HG03097 (cell line): ENCODE data around the gene METTL22.

ENCODE experiments used
- ATAC-seq: cut with Tn5 transposase; IDR thresholded peaks from one replicate; pipeline ENCODE4 v1.9.1; 2021; ENCODE audit not compliant: unreplicated experiment, low FRiP score

METTL22 gene

DNA sequence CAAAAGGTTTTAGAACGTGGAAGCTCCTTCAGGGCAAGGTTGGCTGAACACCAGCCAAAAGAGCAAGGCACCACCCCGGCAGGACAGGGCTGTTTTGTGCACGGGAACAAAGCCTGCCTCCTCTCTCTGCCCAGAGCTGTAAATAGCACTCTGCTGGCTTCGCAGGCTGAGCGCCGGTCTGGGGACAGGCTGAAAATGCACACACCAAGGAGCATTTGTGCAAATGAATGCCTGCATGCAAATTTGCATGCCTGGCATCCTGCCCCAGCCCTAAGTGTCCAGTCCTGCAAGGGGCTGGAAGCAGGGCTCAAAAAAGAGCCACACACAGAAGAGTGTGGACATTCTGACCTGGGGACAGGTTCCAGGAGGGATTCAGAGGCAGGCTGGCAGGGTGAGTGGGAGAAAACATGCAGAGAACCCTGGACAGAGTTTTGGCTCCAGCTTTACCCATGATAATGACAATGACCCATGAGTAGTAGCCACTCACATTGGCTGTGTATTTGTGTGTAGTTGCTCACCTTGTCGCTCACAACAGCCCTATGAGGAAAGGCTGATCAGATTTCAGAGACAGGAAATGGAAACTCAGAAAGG is 64.6 kb downstream of the METTL22 start:
- no peak for ATAC-seq

DNA sequence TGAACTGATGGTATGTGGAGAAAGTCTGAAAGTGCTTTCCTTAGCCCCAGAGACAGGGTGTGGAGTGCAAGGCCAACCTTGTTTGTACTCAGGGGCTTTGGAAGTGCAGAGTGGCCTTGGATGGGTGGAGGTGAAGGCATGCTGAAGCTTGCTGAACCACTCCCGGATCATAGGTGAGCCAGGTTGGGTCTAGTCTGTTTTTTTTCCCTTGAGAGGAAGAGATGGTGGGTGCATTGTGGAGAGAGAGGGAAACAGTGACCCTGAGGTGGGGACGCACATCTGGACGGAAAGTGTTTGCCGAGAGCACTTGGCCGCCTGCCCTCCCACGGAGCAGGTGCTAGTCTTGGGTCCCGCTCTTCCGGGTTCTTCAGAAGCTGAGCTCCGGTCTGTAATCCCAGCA is 65.4 kb downstream of the METTL22 start:
- no peak for ATAC-seq

GRCh38 chr16:8689686-8690085 is 68.2 kb downstream of the METTL22 start:
- ATAC-seq: no peak

GRCh38 chr16:8691728-8692127 is 70.2 kb downstream of the METTL22 start:
- ATAC-seq: no peak

DNA sequence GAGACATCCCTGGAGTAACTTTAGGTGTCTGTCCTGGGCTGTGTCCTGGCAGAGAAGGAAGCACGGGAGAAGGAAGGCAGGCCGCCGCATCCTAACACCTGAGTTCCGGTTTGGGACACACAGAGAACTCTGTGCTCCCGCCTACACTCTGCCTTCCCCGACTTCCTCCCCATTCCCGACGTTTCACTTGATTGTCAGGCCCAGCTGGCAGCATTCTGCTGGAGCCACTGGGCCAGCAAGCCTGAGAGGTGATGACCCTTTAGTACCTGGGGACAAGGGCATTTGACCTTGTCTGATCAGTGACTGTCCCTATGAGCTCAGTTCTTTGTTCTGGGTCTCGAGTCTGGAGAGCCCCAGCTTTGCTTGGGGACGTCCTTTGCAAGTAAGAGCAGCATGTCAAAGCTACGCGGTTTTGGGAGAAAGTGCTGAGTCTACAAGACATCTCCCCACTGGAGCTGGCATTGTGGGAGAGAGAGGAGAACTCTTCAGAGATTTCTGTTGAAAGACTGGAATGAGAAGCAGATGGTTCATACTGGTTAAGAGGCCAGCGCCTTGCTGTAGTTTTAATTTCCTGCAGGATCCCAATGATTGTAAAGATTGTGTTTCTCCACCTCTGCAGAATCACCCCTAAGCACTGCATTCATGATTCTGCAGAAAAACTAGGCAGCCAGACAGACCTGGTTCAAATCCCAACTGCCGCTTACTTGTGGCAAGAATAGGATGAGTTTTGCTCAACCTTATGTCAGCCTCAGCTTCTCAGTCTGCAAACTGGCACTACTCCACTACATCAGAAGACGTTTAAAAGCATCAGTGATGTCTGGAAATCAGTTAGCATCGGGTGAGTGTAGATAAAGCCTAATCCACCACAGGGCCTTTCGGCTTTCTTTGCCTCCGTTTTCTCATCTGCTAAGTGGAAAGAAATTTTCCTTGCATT is 73.6 kb downstream of the METTL22 start:
- no peak for ATAC-seq

DNA sequence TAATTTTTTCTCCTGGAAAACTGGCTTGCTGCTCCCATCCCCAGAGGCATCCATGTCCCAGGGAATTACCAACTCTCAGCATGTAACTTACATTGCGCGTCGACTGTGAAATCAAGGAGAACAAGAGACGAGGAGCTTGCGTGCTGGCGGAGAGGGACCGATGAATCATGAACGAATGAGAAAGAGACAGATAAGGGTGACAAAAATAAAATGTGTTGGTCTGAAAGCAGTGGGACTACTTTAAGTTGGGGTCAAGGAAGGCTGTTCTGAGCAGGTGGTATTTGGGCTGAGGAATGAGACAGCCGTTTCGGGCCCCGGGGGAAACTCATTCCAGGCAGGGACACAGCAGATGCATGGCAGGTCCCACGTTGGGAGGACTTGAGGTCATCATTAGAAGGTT is 75.4 kb downstream of the METTL22 start:
- no peak for ATAC-seq

- ATAC-seq: no peak
Observed at GRCh38 chr16:8697965-8698364, 76.5 kb downstream of the METTL22 start.
